ENCODE results near the gene CENPH.

CENPH gene

DNA sequence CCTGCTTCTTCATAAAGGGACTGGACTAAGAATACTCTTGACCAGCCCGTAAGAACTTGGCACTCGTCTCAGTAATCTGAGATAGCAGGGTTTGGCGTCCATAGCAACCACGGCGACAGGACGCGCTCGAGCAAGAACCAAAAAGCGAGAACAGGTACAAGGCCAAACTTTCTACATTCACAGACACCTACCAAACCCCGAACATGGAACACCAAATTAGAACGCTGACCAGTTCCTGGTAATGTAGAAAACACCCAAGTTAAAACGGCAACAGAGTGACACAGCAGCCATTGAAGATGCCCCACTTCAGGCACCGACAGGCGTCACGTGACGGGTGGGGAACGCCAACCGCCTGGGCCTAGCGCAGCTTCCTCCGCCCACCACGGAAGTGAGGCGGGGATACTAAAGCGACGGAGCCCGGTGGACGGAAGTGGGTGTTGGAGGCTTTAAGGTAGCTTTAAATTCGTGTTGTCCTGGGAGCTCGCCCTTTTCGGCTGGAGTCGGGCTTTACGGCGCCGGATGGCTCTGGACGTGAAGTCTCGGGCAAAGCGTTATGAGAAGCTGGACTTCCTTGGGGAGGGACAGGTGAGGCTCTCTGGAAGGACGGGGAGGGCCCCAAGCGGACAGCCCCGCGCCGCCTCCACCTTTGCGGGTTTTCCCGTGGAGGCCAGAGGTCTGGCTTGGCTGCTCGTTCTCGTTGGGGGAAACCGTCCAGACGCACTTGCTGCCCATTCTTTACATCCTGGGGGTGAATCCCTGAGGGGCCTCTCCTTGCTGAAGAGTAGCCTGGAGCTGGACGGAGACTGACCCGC is 45.3 kb downstream of the CENPH start, which contains the start of gene CDK7:
CDK7 (plus strand) TSS at position 430 of the 812 bp plus-strand sequence; CDS start at position 520, 90 bp downstream.
- TF ChIP-seq FOXP2 (optimal IDR thresholded peaks at IDR 0.05; ENCODE audit: borderline replicate concordance, extremely low read depth, extremely low read length, insufficient read depth) (peak; percentile 62), SIN3A (IDR thresholded peaks at IDR 0.05; ENCODE audit: borderline replicate concordance, insufficient read depth, low read length) (peak; percentile 80; the same call in 1 of the 2 replicates), POLR2AphosphoS5 (IDR thresholded peaks at IDR 0.05; ENCODE audit: low read depth, low read length) (peak; percentile 81), TAF1 (IDR thresholded peaks at IDR 0.05; ENCODE audit: borderline replicate concordance, insufficient read depth, low read length) (no peak), REST (IDR thresholded peaks at IDR 0.05; ENCODE audit: insufficient read depth in 1 of 2, low read depth in 2 of 2, low read length in 2 of 2) (no peak)

- no peak for TF ChIP-seq TAF1 (IDR thresholded peaks at IDR 0.05; ENCODE audit: borderline replicate concordance, insufficient read depth, low read length)
- no peak for TF ChIP-seq SIN3A (IDR thresholded peaks at IDR 0.05; ENCODE audit: borderline replicate concordance, insufficient read depth, low read length)
- TF ChIP-seq FOXP2 (optimal IDR thresholded peaks at IDR 0.05; ENCODE audit: borderline replicate concordance, extremely low read depth, extremely low read length, insufficient read depth), result no peak
- no peak for TF ChIP-seq POLR2AphosphoS5 (IDR thresholded peaks at IDR 0.05; ENCODE audit: low read depth, low read length)
- no peak for TF ChIP-seq REST (IDR thresholded peaks at IDR 0.05; ENCODE audit: insufficient read depth in 1 of 2, low read depth in 2 of 2, low read length in 2 of 2)
These were observed 48.5 kb downstream of the CENPH start for GRCh38 chr5:69237877-69238276.

DNA sequence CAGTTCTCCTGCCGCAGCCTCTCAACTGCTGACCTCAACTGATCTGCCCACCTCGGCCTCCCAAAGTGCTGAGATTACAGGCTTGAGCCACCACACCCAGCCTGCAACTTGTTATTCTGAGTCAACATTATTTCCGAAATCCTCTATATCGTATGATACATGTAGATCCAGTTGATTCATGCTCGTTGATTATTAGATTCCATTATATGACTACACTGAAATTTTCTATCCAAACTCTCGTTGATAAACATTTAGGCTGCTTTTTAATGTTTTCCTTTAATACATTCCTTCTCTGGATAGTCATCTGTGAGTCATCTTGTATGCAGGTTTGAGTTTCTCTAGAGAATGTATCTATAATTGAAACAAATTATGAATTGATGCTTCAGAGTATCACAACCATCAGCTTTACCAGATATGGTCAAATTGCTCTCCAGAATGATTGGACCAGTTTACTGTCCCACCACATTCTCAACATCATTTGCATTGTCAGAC is 49.4 kb downstream of the CENPH start:
- TF ChIP-seq TAF1 (IDR thresholded peaks at IDR 0.05; ENCODE audit: borderline replicate concordance, insufficient read depth, low read length), result no peak
- no peak for TF ChIP-seq POLR2AphosphoS5 (IDR thresholded peaks at IDR 0.05; ENCODE audit: low read depth, low read length)
- TF ChIP-seq REST (IDR thresholded peaks at IDR 0.05; ENCODE audit: insufficient read depth in 1 of 2, low read depth in 2 of 2, low read length in 2 of 2), result no peak
- no peak for TF ChIP-seq FOXP2 (optimal IDR thresholded peaks at IDR 0.05; ENCODE audit: borderline replicate concordance, extremely low read depth, extremely low read length, insufficient read depth)
- TF ChIP-seq SIN3A (IDR thresholded peaks at IDR 0.05; ENCODE audit: borderline replicate concordance, insufficient read depth, low read length), result no peak

DNA sequence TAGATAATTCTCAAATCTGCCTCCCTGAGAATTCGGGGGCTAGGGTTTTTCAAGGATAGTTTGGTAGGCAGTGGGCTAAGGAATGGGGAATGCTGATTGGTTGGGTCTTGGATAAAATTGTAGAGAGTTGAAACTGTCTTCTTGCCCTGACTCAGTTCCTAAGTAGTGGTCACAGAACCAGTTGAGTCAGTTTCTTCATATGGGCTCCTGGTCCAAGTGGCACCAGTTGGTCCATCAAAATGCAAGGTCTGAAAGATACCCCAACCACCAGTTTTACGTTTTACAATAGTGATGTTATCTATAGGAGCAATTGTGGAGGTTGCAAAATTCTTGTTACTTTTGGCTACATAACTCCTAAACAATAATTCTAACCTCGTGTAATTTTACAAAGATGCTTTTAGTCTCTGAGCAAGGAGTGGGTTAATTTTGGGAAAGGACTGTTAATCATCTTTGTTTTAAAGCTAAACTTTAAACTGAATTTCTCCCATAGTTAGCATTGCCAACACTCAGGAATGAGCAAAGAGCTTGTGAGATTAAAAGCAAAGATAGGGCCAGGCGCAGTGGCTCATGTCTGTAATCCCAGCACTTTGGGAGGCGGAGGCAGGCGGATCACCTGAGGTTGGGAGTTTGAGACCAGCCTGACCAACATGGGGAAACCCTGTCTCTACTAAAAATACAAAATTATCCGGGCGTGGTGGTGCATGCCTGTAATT is 53.0 kb downstream of the CENPH start:
- no peak for TF ChIP-seq TAF1 (IDR thresholded peaks at IDR 0.05; ENCODE audit: borderline replicate concordance, insufficient read depth, low read length)
- TF ChIP-seq POLR2AphosphoS5 (IDR thresholded peaks at IDR 0.05; ENCODE audit: low read depth, low read length), result no peak
- no peak for TF ChIP-seq SIN3A (IDR thresholded peaks at IDR 0.05; ENCODE audit: borderline replicate concordance, insufficient read depth, low read length)
- TF ChIP-seq FOXP2 (optimal IDR thresholded peaks at IDR 0.05; ENCODE audit: borderline replicate concordance, extremely low read depth, extremely low read length, insufficient read depth), result no peak
- TF ChIP-seq REST (IDR thresholded peaks at IDR 0.05; ENCODE audit: insufficient read depth in 1 of 2, low read depth in 2 of 2, low read length in 2 of 2), result no peak

Data from PFSK-1 (cell line).